HL-60/S4 treated with retinoic acid at 250 ng/mL for 4 days and 3 days (cell line): ENCODE results near the gene CRELD1.

Experiments
- in situ Hi-C: fragments of 300-500 bp; cut with MboI; formaldehyde crosslinking; loops from 2 replicates; pipeline ENCODE4 v1.7.0; 2022; ENCODE audit warnings: low sequenced_read_pairs

Gene CRELD1

DNA sequence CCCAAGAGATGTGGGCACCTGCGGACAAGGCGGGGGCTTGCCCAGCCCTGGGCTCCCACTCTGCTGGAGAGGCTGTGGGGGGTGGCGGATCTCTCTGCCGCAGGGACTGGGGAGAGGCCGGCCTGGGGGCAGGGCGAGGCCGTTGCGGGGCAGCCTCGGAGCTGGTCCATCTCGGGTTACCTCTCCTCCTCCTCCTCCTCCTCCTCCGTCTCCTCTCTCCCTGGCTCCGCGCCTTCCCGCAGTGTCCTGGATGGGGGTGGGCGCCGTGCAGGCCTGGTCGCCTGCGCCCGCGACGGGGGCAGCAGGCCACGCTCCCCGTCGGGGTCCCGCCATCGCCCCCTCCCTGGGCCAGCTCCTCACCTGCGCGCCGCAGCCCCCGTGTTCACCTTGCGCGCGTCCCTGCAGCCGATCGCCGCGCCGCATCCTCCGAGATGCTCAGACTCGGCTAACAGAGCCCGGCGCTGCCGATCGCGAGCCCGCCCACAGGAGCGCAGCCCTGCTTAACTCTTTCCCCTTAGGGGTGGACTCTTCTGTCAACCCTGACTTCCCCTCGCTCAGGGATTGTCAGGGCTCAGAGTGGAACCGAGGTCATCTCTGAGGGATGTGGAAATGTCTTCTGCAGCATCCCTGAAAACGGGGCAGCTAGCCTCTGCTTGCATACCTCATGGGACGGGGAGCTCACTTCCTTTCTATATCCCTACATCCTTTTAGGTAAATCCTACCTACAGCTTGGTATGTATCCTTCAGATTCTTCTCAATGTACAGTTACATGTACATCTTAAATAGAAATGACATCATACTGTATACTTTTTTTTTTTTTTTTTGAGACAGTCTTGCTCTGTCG lies 18.6 kb downstream of the CRELD1 start, which contains the start of gene PRRT3:
TSS of gene PRRT3 (minus strand) at position 447 of the 844 bp plus-strand sequence. CDS start 2,293 bp downstream, outside the sequence.
- in situ Hi-C loops = no loop called here

DNA sequence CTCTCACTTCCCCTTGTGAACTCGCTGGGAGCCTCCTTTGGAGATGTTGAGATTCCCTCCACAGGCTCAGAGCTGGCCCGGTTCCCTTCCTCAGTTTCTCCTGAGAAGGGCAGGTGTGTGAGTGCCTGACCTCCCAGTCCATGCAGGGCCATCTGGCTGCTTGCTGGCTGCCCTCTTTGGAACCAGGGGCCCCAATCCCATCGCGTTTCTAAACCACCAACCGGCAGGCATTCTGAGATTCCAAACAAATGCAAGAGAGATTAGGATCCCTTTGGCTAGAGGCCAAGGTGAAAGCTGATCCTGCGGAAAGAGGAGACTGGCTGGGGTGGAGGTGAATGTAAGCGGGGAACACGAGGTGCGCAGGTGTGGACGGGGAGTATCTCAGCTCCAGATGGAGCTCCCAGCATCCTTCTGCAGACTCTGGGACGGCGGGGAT lies 21.5 kb downstream of the CRELD1 start:
- in situ Hi-C loops = no loop called here

DNA sequence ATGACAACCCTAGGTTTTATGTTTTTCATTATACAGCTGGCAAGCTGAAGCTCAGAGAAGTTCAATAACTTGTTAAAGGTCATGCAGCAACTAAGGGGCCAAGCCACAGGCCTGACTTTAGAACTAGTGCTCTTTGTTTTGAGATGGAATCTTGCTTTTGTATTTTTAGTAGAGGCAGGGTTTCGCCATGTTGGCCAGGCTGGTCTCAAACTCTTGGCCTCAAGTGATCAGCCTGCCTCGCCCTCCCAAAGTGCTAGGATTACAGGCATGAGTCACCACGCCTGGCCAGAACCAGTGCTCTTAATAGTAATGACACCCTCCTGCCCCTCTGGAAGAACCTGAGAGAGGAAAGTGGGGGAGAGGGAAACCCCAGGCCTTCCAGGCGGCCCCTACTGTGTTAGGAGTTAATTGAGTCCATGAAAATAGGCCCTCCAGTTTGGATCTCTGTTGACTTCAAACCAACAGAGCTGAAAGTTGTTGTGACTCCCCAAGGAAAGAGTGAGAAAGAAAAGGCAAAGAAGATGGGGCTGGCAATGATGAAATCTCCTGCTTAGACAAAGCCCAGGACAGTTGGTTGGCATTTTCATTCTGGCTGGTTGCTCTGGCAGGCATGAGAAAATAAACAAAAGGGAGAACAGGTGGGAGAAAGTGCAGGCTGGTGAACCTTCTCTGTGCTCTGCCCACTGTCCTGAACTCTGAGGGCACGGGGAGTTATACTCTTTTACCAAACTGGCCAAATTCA lies 22.1 kb downstream of the CRELD1 start:
- in situ Hi-C loops = no loop called here

DNA sequence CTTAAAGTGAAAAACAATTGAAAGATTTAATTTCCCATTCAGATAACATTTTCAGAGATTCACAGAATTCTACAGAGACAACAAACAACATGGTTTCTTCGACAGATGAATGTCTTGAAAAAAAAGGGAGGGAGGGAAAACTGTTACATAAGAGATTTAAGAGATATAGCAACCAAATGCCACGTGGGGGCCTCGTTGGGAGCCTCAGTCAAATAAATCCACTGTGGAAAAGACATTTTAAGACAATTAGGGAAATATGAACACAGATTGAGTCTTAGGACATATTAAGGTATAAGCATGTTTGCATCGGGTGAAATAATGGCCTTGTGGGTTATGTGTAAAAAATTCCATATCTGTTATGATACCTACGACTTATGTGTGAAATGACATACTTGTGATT lies 23.6 kb downstream of the CRELD1 start:
- in situ Hi-C loops = no loop called here

DNA sequence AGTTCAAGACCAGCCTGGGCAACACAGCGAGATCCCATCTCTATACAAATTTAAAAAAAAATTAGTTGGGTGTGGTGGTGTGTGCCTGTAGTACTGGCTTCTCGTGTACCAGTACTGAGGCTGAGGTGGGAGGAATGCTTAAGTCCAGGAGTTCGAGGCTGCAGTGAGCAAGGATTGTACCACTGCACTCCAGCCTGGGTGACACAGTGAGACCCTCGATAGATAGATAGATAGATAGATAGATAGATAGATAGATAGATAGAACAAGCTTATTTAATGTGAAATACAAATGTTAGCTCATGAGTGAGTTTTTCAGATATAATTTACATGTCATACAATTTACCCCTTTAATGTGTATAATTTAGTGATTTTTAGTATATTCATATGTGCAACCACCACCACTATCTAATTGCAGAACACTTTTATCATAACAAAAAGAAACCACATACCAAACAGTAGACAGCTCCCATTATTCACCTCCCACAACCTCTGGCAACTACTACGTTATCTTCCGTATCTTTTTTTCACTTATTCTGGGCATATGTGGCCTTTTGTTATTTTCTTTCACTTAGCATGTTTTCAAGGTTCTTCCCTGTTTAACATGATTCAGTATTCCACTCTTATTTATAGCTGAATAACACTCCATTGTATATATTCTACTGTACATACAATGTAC lies 31.7 kb downstream of the CRELD1 start:
- in situ Hi-C loops = no loop called here

DNA sequence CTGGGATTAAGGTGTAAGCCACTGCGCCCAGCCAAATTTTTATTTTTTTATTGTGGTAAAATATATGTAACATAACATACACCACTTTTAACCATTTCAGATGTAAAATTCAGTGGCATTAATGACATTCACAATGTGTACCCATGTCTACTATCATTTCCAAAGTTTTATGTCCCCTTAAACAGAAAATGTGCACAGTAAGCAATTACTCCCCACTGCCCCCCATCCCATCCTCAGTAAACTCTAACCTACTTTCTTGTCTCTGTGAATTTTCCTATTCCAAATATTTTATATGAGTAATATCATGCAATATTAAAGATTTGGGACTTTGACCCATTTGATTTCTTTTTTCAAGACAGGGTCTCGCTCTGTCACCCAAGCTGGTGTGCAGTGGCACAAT lies 33.2 kb downstream of the CRELD1 start:
- in situ Hi-C loops = no loop called here

DNA sequence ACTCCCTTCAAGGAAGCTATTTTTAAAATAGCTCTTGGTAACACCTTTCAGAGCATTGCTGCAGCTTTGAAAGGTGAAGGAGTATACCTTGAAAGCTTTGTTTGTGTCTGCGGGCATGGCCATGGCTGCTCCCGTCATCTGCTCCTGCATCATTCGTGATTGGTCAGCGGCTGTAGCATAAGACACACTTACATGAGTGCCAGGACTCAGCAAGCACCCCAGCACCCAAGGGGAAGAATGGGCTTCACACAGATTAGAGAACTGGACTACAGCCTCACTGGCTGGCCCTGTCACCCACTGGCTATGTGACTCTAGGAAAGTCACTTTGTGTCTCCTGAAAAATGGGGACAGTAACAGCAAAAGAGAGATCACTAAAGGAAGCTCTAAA lies 36.0 kb downstream of the CRELD1 start:
- in situ Hi-C loops = no loop called here

DNA sequence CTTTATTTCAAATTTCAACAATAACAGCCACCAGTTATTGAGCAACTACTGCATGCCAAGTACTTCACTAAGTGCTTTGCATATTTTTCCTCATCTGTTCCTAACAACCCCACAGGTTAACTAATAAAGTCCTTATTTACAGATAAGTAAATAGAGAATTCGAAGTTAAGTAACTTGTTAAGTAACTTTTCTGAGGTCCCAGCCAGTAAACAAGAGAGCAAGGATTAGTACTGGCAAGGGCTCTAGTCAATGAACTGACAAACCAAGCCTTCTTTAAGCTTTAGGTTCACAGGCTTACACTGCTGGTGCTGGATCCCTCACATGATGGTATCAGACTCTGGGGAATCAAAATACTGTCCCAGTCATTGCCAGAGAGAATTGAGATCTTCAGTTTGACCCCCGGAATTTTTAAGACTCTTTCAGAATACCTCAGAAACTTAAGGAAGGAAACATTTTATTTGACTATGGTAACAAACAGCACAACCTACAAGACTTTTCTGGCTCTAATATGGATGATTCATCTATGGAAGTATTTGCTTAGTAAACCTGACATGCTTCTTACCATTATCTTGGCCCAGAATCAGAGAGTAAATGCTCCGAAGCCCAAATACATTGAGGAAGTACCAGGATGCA lies 36.5 kb downstream of the CRELD1 start:
- in situ Hi-C loops = no loop called here

DNA sequence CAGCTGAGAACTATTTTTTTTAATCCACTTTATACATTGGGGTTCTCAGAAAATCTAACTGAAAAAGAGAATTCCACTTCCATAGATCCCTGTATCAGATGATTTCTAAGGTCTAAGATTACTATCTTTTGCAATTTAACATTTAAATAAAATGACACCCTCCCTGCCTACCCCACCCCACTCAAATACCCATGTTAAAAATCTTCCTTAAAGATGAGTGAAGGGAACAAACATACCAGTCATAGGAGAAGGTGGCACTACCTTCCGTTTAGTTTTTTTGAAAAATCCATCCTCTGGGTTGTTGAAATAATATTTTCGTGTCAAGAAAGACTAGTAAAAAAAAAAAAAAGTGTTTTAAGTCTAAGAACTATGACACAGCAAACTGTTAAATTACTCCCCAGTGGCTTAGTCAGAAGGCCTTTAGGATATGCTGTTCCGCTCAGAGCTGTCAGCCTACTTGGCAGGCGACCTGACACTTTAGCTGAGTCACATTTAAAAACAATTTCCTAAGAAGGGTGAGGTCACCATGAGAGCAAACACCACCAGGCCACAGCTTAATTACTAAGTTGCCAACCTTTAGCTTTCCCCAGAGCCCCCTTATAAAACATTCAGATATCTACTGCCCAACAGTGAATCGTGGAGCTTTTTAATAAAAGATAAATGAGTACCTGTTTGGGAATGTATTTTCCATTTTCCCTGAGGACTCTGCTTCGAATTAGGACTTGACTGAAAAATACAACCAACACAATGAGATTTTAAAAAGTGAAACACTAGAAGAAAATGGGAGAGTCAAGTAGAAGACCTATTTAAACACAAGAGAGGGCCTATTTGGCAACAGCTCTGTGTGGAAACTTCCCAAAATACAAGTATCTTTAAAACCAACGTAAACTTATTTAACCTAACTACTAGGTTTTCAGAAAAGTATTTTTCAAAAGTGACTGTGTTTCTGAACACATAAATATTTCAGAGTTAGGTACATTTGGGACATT lies 43.4 kb downstream of the CRELD1 start:
- in situ Hi-C loops = no loop called here

DNA sequence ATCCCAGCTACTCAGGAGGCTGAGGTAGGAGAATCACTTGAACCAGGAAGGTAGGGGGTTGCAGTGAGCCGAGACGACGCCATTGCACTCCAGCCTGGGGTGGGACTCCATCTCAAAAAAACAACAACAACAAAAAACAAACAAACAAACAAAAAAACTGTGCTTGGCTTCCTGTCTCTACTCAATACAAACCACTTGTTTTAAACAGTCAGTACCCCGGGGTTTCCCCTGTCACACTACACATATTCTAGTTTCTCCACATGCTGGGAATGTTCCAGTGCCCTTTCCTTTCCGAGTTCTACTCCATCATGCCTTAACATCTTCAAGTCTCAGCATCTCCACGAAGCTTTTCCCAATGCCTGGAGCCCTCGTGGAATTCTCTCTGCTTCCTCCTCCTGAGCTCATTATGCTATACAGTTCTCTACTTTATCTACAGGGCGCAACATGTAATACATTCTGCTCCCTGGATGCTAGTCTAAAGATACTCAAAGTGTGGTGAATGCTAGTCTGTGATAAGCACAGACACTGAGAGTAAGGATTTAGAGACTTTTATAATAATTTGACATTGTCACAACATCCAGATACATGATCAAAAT lies 45.2 kb downstream of the CRELD1 start:
- in situ Hi-C loops = no loop called here

DNA sequence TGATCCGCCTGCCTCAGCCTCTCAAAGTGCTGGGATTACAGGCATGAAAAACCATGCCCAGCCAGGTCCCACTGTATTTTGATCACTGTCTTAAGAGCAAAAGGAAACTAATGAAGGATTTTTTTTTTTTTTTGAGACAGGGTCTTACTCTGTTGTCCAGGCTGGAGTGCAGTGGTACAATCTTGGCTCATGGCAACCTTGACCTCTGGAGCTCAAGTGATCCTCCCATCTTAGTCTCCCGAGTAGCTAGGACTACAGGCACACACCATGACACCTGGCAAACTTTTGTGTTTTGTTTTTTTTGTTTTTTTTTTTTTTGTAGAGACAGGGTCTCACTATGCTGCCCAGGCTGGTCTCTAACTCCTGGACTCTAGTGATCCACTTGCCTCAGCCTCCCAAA lies 46.6 kb downstream of the CRELD1 start:
- in situ Hi-C loops = no loop called here

DNA sequence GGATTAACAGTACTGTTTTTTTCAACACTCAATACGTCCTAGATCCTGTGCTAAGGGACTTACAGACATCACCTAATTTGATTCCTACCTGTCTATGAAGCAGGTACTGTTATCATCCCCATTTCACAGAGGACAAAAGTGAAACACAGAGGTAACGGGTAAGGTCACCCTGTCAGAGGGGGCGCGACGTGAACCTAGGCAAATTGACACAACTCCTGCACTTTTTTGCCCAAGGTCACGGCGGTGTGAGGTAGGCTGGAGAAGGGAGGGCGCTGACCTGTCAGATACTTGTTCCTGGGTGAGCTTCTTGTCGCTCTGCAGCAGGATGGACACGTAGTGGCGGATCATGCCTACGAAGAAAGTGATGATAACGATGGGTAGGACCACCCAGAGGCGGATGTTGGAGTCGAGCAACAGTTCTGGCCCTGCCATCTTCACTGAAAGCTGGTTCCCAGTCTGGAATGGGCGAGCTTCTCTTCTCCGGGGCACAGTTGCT lies 52.6 kb downstream of the CRELD1 start:
- in situ Hi-C loops = no loop called here

DNA sequence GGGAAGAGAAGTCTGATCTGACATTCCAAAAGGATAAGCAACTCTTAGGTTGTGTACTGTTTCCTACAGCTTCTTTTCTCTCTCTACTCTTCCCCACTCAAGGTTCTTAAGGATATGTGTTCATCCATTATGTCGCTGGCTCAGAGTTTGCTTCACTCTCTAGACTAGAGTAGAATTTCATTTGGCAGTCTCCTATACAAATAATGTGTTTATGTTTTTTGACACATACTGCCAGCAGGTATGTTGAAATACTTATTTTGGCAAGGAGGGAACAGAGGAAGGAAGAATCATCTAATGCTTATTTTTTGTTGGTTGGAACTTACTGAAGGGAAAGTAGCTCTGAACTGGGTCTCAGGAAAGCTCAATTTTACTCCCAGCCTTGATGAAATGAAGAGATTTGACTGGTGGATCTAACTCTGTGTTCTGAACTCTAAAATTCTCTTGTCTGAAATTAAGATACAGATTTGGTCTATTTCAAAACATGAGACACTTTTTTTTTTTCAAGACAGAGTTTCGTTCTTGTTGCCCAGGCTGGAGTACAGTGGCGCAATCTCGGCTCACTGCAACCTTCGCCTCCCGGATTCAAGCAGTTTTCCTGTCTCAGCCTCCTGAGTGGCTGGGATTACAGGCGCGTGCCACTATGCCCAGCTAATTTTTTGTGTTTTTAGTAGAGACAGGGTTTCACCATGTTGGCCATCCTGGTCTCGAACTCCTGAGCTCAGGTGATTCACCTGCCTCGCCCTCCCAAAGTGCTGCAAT lies 60.6 kb downstream of the CRELD1 start:
- in situ Hi-C loops = no loop called here
